HG03196 (cell line): ENCODE measurements around the gene VAPA.

ENCODE experiments used
- ATAC-seq: cut with Tn5 transposase; IDR thresholded peaks from one replicate; pipeline ENCODE4 v1.9.1; 2021; ENCODE audit not compliant: unreplicated experiment

The VAPA gene

DNA sequence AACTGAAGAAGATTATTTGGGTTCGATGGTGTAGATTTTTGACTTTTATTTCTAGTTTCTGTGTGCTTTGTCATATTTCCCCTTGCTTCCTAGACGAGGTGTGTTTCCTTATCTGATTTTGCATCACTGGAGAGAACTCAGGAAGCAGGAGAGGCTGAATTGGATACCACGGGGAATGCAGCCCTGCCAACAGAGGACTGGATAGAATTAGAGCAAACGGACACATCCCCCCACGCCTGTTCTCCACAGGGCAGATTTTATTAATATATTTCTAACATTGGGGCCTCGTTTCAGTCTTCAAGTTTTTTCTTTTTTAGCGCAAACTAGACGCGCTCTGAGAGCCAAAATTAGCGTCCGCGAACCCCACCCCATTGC lies 678 bp upstream of the VAPA start:
- ATAC-seq: no peak

DNA sequence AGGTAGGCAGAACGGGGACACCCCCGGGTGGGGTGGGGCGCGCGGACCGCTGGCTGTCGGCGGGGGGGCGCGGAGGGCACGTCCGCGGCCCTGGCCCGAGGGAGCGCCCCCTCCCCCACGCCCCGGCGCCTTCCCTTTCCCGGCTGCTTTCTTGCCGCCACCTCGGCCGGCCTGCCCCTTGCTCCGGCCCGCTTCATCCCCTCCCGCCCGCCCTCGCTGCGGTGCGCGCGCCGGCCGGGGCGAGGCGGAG lies 443 bp downstream of the VAPA start:
- peak; percentile 19 for ATAC-seq

- ATAC-seq: peak; percentile 31
Observed at GRCh38 chr18:9914584-9915290, 921 bp downstream of the VAPA start.

- no peak for ATAC-seq
Observed at GRCh38 chr18:9915291-9916076, 1.7 kb downstream of the VAPA start.

DNA sequence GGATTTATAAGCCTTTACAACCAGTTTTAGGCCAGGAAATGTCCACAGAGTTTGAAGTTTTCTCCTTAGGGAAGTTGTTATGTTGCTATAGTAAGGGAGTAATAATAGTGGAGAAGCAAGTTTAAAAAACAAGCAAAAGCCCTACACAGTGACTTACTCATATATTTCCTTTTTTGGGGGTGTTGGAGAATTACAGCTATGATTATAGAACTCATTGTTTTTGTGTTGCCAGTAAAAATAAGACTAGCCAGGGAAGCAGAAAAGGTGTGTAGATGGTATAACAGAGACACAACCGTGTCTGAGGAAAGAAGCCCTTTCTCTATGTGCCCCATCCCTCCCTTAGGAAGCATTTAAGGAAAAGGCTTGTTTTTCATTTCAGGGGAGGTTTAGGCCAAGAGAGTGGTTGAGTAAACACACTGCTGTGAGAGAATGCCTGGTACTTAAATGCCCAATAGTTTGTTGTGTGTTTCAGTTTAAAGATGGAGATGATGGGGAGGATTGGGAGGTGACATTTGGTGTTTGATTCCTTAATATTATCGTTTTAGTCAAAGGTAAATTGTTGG lies 2.3 kb downstream of the VAPA start:
- ATAC-seq: no peak

DNA sequence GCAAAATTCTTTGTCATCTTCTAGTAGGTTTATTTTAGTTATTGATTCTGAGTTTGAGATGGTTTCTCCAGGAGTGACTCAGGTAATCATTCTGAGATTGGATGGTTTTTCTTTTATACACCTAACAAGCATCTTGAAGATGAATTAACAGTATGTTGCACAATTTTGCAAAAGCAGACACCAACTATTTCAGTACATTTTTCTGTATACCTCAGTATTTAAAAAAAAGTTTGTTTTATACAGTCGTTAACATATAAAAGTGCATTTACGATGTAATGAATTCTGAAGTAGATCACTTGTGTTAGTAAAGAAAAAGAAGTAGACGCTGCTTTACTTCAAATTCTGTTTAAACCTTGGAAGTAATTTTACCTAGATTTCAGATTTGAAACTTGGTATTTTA lies 3.0 kb downstream of the VAPA start:
- no peak for ATAC-seq

DNA sequence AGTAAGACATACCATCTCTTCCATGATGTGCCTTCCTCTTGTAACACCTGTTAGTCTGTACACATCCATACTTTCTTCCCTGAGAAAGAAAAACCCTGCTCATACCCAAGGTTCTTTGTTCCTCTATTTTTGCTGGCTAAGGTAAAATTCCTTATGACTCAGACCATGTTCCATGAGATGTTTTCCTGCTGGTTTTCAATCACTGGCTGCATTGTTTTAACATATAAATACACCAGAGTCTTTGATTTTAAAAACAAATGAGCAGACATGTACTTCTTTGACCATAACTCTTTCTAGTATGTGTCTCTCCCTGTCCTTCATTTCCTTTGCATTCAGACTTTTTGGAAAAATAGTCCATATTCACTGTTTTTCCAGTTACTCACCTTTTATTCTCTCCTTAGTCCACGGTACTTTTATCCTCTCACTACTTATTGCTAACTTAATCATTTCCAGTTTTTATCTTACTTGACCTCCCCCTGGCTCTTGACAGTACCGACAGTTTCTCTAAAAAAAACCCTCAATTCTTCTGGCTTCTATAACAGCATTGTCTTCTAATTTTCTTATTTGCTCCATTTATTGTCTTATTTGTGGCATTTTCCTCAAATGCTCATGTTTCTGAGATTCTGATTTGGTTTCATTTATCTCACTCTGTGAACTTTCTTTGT lies 4.3 kb downstream of the VAPA start:
- ATAC-seq: no peak

DNA sequence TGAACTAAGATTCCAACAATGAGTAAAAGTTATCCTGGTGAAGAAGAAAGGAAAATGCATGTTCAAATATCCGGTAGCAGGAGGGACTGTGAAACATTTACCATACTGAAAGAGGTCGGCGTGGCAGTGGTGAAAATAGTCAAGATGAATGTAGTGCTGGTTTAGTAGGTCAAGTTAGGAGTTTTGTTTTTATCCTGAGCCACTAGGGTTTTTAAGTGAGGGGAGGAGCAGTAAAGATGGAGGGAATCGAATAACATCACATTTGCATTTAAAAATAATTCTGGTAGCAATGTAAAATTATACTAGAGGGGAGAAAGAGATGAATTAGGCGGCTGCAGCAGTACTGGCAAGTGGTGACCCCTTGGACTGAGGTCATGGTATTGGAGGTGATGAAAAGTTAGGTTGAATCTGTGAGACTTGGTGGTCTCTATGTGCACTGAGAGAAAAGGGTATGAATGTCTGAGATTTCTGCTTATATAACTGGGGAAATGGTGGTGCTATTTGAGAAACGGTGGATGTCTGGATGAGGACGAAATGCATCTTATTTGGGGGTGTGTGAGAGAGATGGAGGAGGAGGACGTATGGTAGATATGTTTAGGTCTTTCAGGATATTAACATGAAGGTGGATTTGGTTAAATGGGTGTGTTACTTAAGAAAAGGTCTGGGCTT lies 5.9 kb downstream of the VAPA start:
- ATAC-seq: no peak

GRCh38 chr18:9922592-9923311 lies 8.9 kb downstream of the VAPA start:
- ATAC-seq: no peak

DNA sequence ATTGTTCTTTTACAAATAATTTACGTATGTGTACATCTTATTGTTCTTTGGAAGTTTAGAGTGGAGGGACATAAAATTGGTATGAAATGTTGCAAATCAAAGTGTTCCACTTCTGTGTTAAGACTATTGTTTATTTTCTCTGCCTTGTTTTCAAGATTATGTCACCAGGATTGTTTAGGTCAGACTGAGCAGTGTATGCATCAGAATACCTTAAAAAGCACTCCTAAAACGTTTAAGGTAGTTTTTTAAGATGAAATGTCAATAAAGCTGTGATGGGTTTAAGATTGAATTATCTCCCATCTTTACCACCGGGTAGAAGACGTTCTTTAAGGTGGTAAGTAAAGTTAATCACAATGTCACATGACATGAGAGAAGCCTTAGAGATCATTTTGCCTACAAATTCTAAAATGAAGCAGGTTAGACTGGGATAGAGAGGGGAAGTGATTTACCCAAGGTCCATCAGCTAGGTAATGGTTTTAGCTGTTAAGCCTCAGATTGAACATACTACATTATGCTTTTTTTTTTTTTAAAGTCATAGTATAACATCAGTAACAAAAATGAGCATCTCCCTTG lies 10.6 kb downstream of the VAPA start:
- ATAC-seq: no peak

DNA sequence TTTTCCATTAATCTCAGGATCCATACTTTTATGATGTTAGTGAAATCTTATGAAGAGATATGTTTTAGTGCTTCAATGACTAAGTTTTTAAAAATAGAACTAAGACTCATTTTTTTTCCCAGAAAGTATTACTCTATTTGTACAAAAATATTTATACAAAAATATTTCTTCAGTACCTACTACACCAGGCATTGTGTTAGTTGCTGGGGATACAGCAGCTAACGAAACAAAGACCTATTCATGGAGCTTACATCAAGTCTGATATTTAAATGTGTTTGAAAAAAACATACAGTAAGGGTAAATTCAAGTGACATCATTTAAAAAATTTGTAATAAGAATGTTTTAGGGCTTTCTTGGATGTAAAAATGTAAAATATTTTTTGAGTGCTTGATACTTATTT lies 11.6 kb downstream of the VAPA start:
- no peak for ATAC-seq

DNA sequence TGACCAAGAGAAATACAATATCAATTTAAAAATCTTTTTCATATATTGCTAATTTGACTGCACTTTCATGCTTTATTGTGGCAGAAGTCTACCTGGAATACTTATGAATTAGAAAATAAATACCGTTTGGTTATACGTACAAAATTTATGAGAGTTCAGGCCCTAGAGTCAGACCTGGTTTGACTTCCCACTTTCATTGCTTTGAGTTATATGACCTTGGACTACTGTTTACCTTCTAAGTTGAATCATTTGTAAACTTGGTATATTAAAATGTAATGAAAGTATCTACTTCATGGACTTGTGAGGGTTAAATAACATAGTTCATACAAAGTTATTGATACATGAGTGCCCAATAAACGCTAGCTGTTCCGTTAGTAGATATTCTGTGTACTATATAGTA lies 12.0 kb downstream of the VAPA start:
- ATAC-seq: no peak

DNA sequence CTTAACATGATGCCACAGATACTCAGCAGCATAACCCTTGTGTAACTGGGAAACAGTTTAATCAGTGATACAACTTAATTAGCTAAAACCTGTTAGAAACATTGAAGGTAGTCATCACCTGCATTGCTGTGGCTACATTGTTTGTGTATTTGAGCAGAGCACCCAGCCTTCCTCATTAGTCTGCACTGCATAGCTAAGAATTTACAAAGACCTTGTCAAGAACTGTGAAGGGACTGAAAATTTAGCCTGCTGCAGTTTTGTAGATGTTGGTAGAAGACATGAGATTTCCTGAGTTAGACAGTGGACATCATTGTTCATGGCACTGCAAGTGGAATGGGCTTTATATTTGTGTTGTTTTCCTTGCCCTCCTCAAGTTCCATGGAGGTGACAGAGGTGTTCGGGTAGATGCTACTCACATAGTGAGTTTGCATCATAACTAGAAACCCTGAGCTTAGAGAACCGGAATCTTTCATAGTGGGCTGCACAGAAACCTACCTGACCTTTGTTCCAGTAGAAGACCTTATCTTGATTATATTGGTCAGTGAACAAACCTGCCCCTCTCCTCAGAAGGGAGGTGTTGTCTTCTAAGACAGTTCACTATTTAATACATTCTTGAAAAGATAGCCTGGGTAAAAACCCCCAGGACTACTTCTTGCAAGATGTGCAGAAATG lies 12.5 kb downstream of the VAPA start:
- no peak for ATAC-seq

GRCh38 chr18:9926977-9927376 lies 13.2 kb downstream of the VAPA start:
- no peak for ATAC-seq

- ATAC-seq: no peak
Observed at GRCh38 chr18:9927392-9928063, 13.7 kb downstream of the VAPA start.

- ATAC-seq: no peak
Observed at GRCh38 chr18:9928646-9929259, 14.9 kb downstream of the VAPA start.

- ATAC-seq: no peak
Observed at GRCh38 chr18:9930299-9930884, 16.6 kb downstream of the VAPA start.

DNA sequence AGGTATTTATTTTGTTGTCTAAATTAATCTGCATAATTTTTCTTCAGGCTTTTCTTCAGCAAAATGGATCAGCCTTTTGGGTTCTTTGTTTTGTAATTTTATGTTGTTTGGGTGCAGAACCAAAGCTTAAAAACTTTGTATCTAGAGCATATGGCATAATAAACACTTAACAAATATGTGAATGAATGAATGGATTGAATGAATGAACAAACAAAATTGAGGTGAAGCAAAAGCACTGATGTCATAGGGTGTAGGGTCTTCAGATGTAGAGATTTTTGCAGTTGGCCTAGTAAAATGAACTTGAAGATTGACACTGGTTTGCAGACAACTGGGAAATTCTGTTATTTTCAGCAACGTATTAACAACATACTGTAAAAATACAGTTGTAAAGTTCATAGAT lies 17.3 kb downstream of the VAPA start:
- no peak for ATAC-seq

DNA sequence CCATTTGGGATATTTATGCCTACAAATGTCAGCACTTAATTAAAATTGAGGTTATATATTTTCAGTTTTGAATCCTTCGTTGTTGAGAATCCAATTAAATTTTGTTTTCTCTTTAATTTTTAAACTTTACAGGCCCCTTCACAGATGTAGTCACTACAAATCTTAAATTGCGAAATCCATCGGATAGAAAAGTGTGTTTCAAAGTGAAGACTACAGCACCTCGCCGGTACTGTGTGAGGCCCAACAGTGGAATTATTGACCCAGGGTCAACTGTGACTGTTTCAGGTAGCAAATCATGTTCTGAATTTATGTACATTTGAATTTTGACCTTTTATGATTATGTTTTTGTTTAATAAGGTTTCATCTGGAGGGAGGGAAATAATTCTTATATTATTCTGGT lies 17.9 kb downstream of the VAPA start:
- ATAC-seq: no peak
